ENCODE data around the gene TRANK1. TPM values are rescaled to one million over a fixed set of nuclear protein-coding genes. Genes with fewer than 3 reads are reported as not detected.

The TRANK1 gene
- total RNA-seq, 1 experiment from 2014 or later, result 10.5 TPM

- no peaks in the 10 kb centered on the region for H3K9me3 Mint-ChIP-seq
Observed at GRCh38 chr3:36820083-36820482, 124.8 kb downstream of the TRANK1 start.

More at GRCh38 chr3:36820083-36820482, 124.8 kb downstream of the TRANK1 start:
- no peaks in the 10 kb centered on the region for H3K27me3 Mint-ChIP-seq (ENCODE audit: low read depth)
- ChIA-PET CTCF (interaction anchor here (1.0 to 1.2 kb wide), 3 partner anchors 17 to 138 kb away, joined by 3 read pairs; no protein-coding TSS in a partner anchor), POLR2A (no interaction called here)
- TF ChIP-seq CREM (CRISPR knock-in tag; IDR thresholded peaks at IDR 0.05) (no peak), IRF2 (CRISPR knock-in tag; IDR thresholded peaks at IDR 0.05; ENCODE audit: borderline replicate concordance, low read depth) (no peak), HMGA2 (CRISPR knock-in tag; IDR thresholded peaks at IDR 0.05) (no peak), ZNF396 (CRISPR knock-in tag; IDR thresholded peaks at IDR 0.05; ENCODE audit: borderline replicate concordance) (no peak), FOXP1 (CRISPR knock-in tag; IDR thresholded peaks at IDR 0.05; ENCODE audit: borderline replicate concordance) (no peak), ZNF232 (CRISPR knock-in tag; IDR thresholded peaks at IDR 0.05) (no peak), NFATC4 (CRISPR knock-in tag; IDR thresholded peaks at IDR 0.05) (no peak), EMX1 (CRISPR knock-in tag; IDR thresholded peaks at IDR 0.05) (no peak), CTCF (IDR thresholded peaks at IDR 0.05) (no peak), GABPB1 (CRISPR knock-in tag; IDR thresholded peaks at IDR 0.05) (no peak), ERG (CRISPR knock-in tag; IDR thresholded peaks at IDR 0.05) (no peak), ATF3 (CRISPR knock-in tag; conservative IDR thresholded peaks at IDR 0.05) (no peak), SMAD4 (CRISPR knock-in tag; IDR thresholded peaks at IDR 0.05) (no peak), PRDM15 (CRISPR knock-in tag; IDR thresholded peaks at IDR 0.05) (no peak), KAT7 (CRISPR knock-in tag; IDR thresholded peaks at IDR 0.05; ENCODE audit: borderline replicate concordance) (no peak)
- H3K36me3 Mint-ChIP-seq, result no peaks in the 10 kb centered on the region
- peaks cover 6% of the 10 kb centered on the region; the same call in 1 of the 2 replicates for H3K4me1 Mint-ChIP-seq
- no peak for DNase-seq (ENCODE audit: low spot score)
- no peak for ATAC-seq
- H3K4me3 Mint-ChIP-seq, result no peak overlapping the region
- no peak overlapping the region for H3K27ac Mint-ChIP-seq

Data from WTC11 (cell line).